Prostate gland (tissue), 2 donors: ENCODE results near the gene POLR3K. TPM values are rescaled to one million over a fixed set of nuclear protein-coding genes. Genes with fewer than 3 reads are reported as not detected.

Experiments used
- DNase-seq: peaks from one replicate; pipeline ENCODE4 v3.0.0-alpha.2; 2019; ENCODE audit warnings: low spot score
- H3K27ac ChIP-seq, 2 donors: fragments of 200-600 bp; sonication (generic); 2 replicates each; pipeline ENCODE4 v1.5.1; 2017 to 2019
- H3K27me3 ChIP-seq: fragments of 200-600 bp; sonication (generic); replicated peaks from 2 replicates; pipeline ENCODE4 v1.5.1; 2019; ENCODE audit not compliant: insufficient read depth
- H3K36me3 ChIP-seq, 2 donors: fragments of 200-600 bp; sonication (generic); 1 replicate in 1 of 2; 2 replicates in 1 of 2; pipeline versions ENCODE4 v1.5.1 to v1.8.1; 2017 to 2019
- H3K4me1 ChIP-seq: fragments of 200-600 bp; sonication (generic); replicated peaks from 2 replicates; pipeline ENCODE4 v1.5.1; 2019
- H3K4me3 ChIP-seq, 2 donors: fragments of 200-600 bp; sonication (generic); 2 replicates each; pipeline ENCODE4 v1.5.1; 2017 to 2019
- H3K9me3 ChIP-seq: fragments of 200-600 bp; sonication (generic); 2 replicates; pipeline ENCODE4 v1.5.1; 2017
- CTCF ChIP-seq, 4 experiments: fragments of 200-600 bp in 2 of 4; fragments of 450-650 bp in 2 of 4; sonication (generic) in 2 of 4; IDR thresholded peaks; 1 replicate in 3 of 4; 2 replicates in 1 of 4; pipeline ENCODE4 v1.5.1; 2016 to 2019; ENCODE audit warnings: antibody characterized with exemption in 4 of 4, mild to moderate bottlenecking in 2 of 4, moderate library complexity in 2 of 4
- POLR2A ChIP-seq: fragments of 450-650 bp; IDR thresholded peaks from one replicate; pipeline ENCODE4 v1.6.1; 2016; ENCODE audit warnings: antibody characterized with exemption, mild to moderate bottlenecking
- POLR2AphosphoS5 ChIP-seq: sonication (generic); formaldehyde crosslinking; IDR thresholded peaks from one replicate; pipeline ENCODE4 v1.6.1; 2017; ENCODE audit warnings: antibody characterized with exemption
- WGBS: methylation state at CpG from one replicate; pipeline ENCODE4 v1.1.5; 2018; 5-methylcytosine and 5-hydroxymethylcytosine counted together
- intact Hi-C: fragments of 100-400 bp; cut with DNase I; formaldehyde crosslinking; loops from one replicate; pipeline ENCODE4 v1.14.2; 2022
- total RNA-seq, 2 donors: library from RNA; depleted of rRNA; stranded (reverse); fragments of >200 nt; gene quantifications; one replicate each; pipeline ENCODE4 v1.1.0, GENCODE V29; 2016

POLR3K gene
- total RNA-seq, 2 donors from 2014 or later, result 6.2 to 6.8 TPM

DNA sequence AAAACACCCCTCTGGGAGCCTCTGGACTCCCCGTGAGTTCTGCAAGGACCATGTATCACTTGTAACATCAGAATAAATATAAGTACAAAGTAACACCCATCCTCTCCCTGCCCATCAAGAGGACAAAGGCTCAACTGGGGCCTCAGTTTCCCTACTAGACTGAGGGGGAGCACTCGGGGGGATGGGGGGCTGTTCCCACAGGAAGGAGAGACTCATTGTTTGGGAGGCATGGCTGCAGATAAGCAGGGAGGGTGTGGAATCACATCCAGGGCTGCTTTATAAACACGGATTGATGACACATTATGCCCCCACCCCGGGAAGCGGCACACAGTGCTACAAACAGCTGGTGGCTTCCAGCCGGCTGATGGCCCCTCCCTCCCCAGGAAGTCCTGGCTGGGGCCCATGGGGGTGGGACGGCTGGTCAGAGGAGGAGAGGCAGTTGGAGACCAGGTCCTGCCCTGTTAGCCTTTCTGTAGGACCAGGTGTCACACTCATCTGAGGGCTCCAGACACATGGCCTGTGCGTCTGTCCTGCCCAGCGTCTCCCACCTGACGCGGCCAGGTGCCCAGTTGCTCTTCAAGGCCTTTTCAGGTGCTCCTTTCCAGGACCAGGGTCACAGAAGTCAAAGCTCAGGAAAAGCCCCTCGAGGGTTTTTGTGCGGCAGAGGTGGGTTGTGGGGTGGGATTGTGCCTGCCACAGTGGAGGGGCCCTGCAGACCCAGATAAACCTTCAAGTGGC is 23.3 kb upstream of the POLR3K start:
- Histone ChIP-seq H3K36me3 (peaks cover 0 to 7% of the 10 kb centered on the region in 2 donors), H3K4me1 (peaks cover 29% of the 10 kb centered on the region), H3K27me3 (no peaks in the 10 kb centered on the region), H3K4me3 (peak overlapping the region; percentile 84 to 98), H3K9me3 (no peaks in the 10 kb centered on the region), H3K27ac (peak overlapping the region; percentile 88 to 91)
- WGBS, result 38% methylated on average over 13 of the region's 13 CpGs
- intact Hi-C loops, result no loop called here
- no peak for DNase-seq
- TF ChIP-seq POLR2A (no peak), POLR2AphosphoS5 (no peak), CTCF (IDR thresholded peaks at IDR 0.05) (no peak)

GRCh38 chr16:75580-76501 is 22.4 kb upstream of the POLR3K start:
- 52% methylated on average over 11 of the region's 11 CpGs for WGBS
- DNase-seq, result no peak
- Histone ChIP-seq H3K9me3 (no peaks in the 10 kb centered on the region), H3K4me3 (no peak overlapping the region), H3K27ac (peak overlapping the region; percentile 88 to 91), H3K27me3 (no peaks in the 10 kb centered on the region), H3K36me3 (peaks cover 0 to 7% of the 10 kb centered on the region in 2 donors), H3K4me1 (peaks cover 33% of the 10 kb centered on the region)
- TF ChIP-seq POLR2A (no peak), CTCF (IDR thresholded peaks at IDR 0.05) (peak in 1 of 4 experiments; percentile 14), POLR2AphosphoS5 (no peak)
- intact Hi-C loops, result no loop called here

GRCh38 chr16:74747-75334 is 21.4 kb upstream of the POLR3K start:
- intact Hi-C loops, result no loop called here
- TF ChIP-seq POLR2AphosphoS5 (no peak), CTCF (IDR thresholded peaks at IDR 0.05) (no peak), POLR2A (no peak)
- Histone ChIP-seq H3K4me3 (no peak overlapping the region), H3K9me3 (no peaks in the 10 kb centered on the region), H3K27me3 (no peaks in the 10 kb centered on the region), H3K36me3 (peaks cover 0 to 3% of the 10 kb centered on the region in 2 donors), H3K4me1 (peaks cover 41% of the 10 kb centered on the region), H3K27ac (peak overlapping the region; percentile 88 to 91)
- 83% methylated on average over 16 of the region's 16 CpGs for WGBS
- DNase-seq, result no peak

DNA sequence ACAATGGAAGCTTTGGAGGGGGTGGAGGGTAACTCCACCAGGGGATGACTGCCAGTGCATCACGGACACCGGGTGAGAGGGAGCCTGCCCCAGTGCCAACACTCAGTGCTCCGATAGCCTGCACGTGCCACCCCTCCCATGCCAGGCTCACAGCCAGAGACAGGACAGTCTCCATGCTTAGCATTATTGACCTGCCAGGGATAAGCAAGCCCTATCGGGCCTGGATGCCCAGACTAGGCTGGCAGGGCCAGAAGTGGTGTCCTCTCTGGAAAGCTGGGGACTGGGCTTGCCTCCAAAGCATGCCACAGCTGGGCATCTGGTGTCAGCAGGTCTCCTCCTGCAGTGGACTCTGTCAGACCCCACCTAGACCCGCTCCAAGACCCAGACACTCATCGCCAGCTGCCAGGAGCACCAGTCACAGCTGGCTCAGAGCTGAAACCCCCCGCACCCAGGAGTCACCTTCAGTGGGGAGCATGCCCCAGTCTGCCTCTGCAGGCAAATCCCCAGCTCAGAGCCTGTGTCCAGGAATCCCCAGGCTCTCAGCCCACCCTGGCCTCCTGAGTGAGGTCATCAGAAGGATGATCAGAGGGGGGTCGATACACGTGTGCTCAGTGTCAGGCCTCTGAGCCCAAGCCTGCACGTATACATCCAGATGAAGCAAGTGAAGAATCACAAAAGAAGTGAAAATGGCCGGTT is 20.8 kb upstream of the POLR3K start:
- Histone ChIP-seq H3K27me3 (no peaks in the 10 kb centered on the region), H3K4me1 (peaks cover 41% of the 10 kb centered on the region), H3K9me3 (no peaks in the 10 kb centered on the region), H3K27ac (peak overlapping the region in 1 of 2 donors; percentile 95), H3K36me3 (no peaks in the 10 kb centered on the region), H3K4me3 (no peak overlapping the region)
- TF ChIP-seq CTCF (IDR thresholded peaks at IDR 0.05) (no peak), POLR2AphosphoS5 (no peak), POLR2A (no peak)
- no peak for DNase-seq
- 49% methylated on average over 12 of the region's 12 CpGs for WGBS
- intact Hi-C loops, result no loop called here
